ENCODE data around the gene PAPPA2. TPM values are rescaled to one million over a fixed set of nuclear protein-coding genes. Genes with fewer than 3 reads are reported as not detected.
"Not testable (repeated sequence)": the region's sequence is repeated elsewhere in the genome, so short reads cannot be mapped to it uniquely, and the experiment has no call there.

PAPPA2 gene, protein sequence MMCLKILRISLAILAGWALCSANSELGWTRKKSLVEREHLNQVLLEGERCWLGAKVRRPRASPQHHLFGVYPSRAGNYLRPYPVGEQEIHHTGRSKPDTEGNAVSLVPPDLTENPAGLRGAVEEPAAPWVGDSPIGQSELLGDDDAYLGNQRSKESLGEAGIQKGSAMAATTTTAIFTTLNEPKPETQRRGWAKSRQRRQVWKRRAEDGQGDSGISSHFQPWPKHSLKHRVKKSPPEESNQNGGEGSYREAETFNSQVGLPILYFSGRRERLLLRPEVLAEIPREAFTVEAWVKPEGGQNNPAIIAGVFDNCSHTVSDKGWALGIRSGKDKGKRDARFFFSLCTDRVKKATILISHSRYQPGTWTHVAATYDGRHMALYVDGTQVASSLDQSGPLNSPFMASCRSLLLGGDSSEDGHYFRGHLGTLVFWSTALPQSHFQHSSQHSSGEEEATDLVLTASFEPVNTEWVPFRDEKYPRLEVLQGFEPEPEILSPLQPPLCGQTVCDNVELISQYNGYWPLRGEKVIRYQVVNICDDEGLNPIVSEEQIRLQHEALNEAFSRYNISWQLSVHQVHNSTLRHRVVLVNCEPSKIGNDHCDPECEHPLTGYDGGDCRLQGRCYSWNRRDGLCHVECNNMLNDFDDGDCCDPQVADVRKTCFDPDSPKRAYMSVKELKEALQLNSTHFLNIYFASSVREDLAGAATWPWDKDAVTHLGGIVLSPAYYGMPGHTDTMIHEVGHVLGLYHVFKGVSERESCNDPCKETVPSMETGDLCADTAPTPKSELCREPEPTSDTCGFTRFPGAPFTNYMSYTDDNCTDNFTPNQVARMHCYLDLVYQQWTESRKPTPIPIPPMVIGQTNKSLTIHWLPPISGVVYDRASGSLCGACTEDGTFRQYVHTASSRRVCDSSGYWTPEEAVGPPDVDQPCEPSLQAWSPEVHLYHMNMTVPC (N-terminal part only)
- total RNA-seq (0.12 TPM), polyA plus RNA-seq (under 1 TPM in 1 of 4 donors, not detected in 3; 0.06 TPM)

DNA sequence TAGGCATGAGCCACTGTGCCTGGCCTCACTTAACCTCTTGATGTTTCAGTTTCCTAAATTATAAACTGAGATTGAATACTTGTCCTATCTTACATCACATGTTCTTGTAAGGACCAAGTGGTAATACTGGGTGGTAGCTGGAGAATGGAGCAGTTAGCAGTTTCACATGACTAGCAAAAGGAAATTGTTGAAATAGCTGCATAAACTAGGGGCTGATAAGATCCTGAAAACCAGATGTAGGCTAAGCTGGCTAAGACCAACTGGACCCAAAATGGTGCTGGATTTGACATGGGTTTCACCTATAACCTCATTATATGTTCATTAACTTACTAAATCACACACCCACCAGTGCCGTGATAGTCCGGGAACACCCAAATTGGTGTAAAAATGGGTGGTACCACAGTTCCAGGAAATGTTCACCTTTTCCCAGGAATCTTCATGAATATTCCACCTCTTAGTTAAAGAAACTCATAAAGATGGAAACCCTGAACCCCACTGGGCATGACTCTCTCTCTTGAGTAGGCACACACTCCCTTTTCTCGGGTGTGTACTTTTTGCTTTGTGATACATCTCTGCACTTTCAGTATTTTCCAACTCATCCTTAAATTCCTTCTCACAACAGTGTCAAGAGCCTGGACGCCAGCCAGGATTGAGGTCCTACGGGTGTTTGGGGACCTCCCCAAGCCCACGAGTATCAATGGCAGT is at the start of gene PAPPA2:
TSS of gene PAPPA2 (plus strand) at position 502 of the 705 bp plus-strand sequence. CDS start 93,148 bp downstream, outside the sequence.
- Mint-ChIP-seq H3K9me3 (peaks cover 0 to 7% (median 0%) of the 10 kb centered on the region in 7 donors), H3K27me3 (peaks cover 14% of the 10 kb centered on the region), H3K4me1 (no peaks in the 10 kb centered on the region), H3K27ac (no peak within 1 kb of the TSS), H3K36me3 (no peaks in the 10 kb centered on the region), H3K4me3 (no peak within 1 kb of the TSS)
- Histone ChIP-seq H3K27me3 (ENCODE audit: control insufficient read depth, insufficient read depth, low read length) (no peaks in the 10 kb centered on the region), H3K9me3 (ENCODE audit: control insufficient read depth in 2 of 2, low read length in 2 of 2) (no peaks in the 10 kb centered on the region), H3K36me3 (ENCODE audit: control insufficient read depth, insufficient read depth, low read length) (no peaks in the 10 kb centered on the region), H3K27ac (ENCODE audit: insufficient read depth, low read length, poor library complexity, severe bottlenecking) (no peak within 1 kb of the TSS), H3K4me3 (ENCODE audit: low read depth, low read length) (no peak within 1 kb of the TSS), H3K4me1 (ENCODE audit: control insufficient read depth, insufficient read depth, low read length, poor library complexity, severe bottlenecking) (no peaks in the 10 kb centered on the region)
- DNase-seq: no peak
- no peak for ATAC-seq (ENCODE audit: low read depth in 2 of 2)

DNA sequence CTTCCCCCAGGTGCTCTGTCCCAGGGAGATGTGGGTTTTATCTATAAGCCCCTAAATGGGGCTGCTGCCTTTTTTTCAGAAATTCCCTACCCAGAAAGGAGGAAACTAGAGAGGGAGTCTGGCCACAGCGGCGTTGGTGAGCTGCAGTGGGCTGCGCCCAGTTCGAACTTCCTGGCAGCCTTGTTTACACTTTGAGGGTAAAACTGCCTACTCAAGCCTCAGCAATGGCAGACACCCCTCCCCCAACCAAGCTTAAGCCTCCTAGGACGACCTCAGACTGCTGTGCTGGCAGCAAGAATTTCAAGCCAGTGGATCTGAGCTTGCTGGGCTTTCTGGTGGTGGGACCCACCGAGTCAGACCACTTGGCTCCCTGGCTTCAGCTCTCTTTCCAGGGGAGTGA is 46.2 kb upstream of the PAPPA2 start:
- H3K27me3 ChIP-seq (ENCODE audit: control insufficient read depth, insufficient read depth, low read length): no peaks in the 10 kb centered on the region
- no peaks in the 10 kb centered on the region for H3K9me3 ChIP-seq (ENCODE audit: control insufficient read depth in 2 of 2, low read length in 2 of 2)
- Mint-ChIP-seq H3K4me3 (no peak overlapping the region), H3K27ac (no peak overlapping the region), H3K27me3 (no peaks in the 10 kb centered on the region), H3K36me3 (no peaks in the 10 kb centered on the region), H3K4me1 (no peaks in the 10 kb centered on the region), H3K9me3 (peaks cover 0 to 10% (median 1%) of the 10 kb centered on the region in 7 donors)
- no peaks in the 10 kb centered on the region for H3K36me3 ChIP-seq (ENCODE audit: control insufficient read depth, insufficient read depth, low read length)
- no peaks in the 10 kb centered on the region for H3K4me1 ChIP-seq (ENCODE audit: control insufficient read depth, insufficient read depth, low read length, poor library complexity, severe bottlenecking)
- no peak overlapping the region for H3K27ac ChIP-seq (ENCODE audit: insufficient read depth, low read length, poor library complexity, severe bottlenecking)
- ATAC-seq (ENCODE audit: low read depth in 2 of 2) (no peak), DNase-seq (no peak)
- H3K4me3 ChIP-seq (ENCODE audit: low read depth, low read length): no peak overlapping the region

DNA sequence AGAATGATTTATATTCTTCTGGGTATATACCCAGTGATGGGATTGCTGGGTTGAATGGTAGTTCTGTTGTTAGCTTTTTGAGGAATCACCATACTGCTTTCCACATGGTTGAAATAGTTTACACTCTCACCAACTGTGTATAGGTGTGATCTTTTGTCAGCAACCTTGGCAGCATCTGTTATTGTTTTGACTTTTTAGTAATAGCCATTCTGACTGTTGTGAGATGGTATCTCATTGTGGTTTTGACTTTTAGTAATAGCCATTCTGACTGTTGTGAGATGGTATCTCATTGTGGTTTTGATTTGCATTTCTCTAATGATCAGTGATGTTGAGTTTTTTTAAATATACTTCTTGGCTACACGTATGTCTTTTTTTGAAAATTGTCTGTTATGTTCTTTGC is 43.4 kb upstream of the PAPPA2 start:
- DNase-seq; H3K9me3 ChIP-seq (ENCODE audit: control insufficient read depth in 2 of 2, low read length in 2 of 2); H3K36me3 ChIP-seq (ENCODE audit: control insufficient read depth, insufficient read depth, low read length); H3K36me3 Mint-ChIP-seq; H3K27ac ChIP-seq (ENCODE audit: insufficient read depth, low read length, poor library complexity, severe bottlenecking); H3K27ac Mint-ChIP-seq; H3K4me3 Mint-ChIP-seq; ATAC-seq (ENCODE audit: low read depth in 2 of 2); H3K4me1 ChIP-seq (ENCODE audit: control insufficient read depth, insufficient read depth, low read length, poor library complexity, severe bottlenecking); H3K27me3 ChIP-seq (ENCODE audit: control insufficient read depth, insufficient read depth, low read length); H3K4me1 Mint-ChIP-seq; H3K4me3 ChIP-seq (ENCODE audit: low read depth, low read length); H3K27me3 Mint-ChIP-seq: not testable (repeated sequence)
- peaks cover 0 to 14% (median 10%) of the 10 kb centered on the region in 7 donors for H3K9me3 Mint-ChIP-seq

DNA sequence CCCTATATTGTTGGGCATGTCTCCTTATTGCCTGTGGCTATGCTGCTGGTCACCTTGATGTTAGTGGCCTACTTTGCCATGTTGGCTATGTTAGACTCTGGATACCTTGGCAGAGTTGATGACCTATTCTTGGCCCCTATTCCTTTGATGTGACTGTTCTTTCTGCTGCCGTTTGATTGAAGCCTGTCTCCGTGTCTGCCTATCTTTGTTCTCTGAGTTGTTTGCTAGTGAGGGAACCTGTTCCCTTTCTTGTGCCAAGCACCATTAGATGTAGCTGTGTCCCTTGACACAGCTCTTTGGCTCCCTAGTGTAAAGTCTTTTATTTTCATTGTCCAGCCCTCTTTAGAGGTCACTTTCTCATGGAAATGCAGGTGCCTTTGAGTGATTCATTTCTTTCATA is 28.7 kb upstream of the PAPPA2 start:
- Histone ChIP-seq H3K36me3 (ENCODE audit: control insufficient read depth, insufficient read depth, low read length) (no peaks in the 10 kb centered on the region), H3K4me3 (ENCODE audit: low read depth, low read length) (no peak overlapping the region), H3K9me3 (ENCODE audit: control insufficient read depth in 2 of 2, low read length in 2 of 2) (no peaks in the 10 kb centered on the region), H3K4me1 (ENCODE audit: control insufficient read depth, insufficient read depth, low read length, poor library complexity, severe bottlenecking) (no peaks in the 10 kb centered on the region), H3K27me3 (ENCODE audit: control insufficient read depth, insufficient read depth, low read length) (no peaks in the 10 kb centered on the region), H3K27ac (ENCODE audit: insufficient read depth, low read length, poor library complexity, severe bottlenecking) (no peak overlapping the region)
- no peak for DNase-seq
- ATAC-seq (ENCODE audit: low read depth in 2 of 2): no peak
- Mint-ChIP-seq H3K4me1 (no peaks in the 10 kb centered on the region), H3K27me3 (peaks cover 5% of the 10 kb centered on the region), H3K9me3 (peaks cover 0 to 5% (median 2%) of the 10 kb centered on the region in 7 donors), H3K36me3 (no peaks in the 10 kb centered on the region), H3K4me3 (no peak overlapping the region), H3K27ac (no peak overlapping the region)

DNA sequence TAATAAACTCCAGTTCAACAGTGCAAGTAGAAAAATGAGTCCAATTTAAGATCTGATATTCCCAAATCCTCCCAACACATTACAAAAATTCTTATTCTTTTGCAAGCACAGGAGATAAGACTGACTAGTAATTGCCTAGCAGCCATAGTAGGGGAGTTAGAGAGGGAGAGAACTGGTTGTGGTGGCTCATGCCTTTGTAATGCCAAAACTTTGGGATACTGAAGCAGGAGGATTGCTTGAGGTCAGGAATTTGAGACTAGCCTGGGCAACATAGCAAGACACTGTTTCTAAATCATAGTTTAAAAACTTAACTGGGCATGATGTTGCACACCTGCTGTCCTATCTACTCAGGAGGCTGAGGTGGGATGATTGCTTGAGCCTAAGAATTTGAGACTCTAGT is 26.7 kb upstream of the PAPPA2 start:
- DNase-seq (no peak), ATAC-seq (ENCODE audit: low read depth in 2 of 2) (no peak)
- H3K36me3 Mint-ChIP-seq: no peaks in the 10 kb centered on the region
- H3K27ac Mint-ChIP-seq: no peak overlapping the region
- H3K9me3 ChIP-seq (ENCODE audit: control insufficient read depth in 2 of 2, low read length in 2 of 2): no peaks in the 10 kb centered on the region
- peaks cover 0 to 5% (median 0%) of the 10 kb centered on the region in 7 donors for H3K9me3 Mint-ChIP-seq
- no peaks in the 10 kb centered on the region for H3K27me3 Mint-ChIP-seq
- H3K27ac ChIP-seq (ENCODE audit: insufficient read depth, low read length, poor library complexity, severe bottlenecking): no peak overlapping the region
- no peaks in the 10 kb centered on the region for H3K4me1 ChIP-seq (ENCODE audit: control insufficient read depth, insufficient read depth, low read length, poor library complexity, severe bottlenecking)
- no peaks in the 10 kb centered on the region for H3K36me3 ChIP-seq (ENCODE audit: control insufficient read depth, insufficient read depth, low read length)
- H3K4me1 Mint-ChIP-seq: no peaks in the 10 kb centered on the region
- H3K4me3 ChIP-seq (ENCODE audit: low read depth, low read length): no peak overlapping the region
- H3K4me3 Mint-ChIP-seq: no peak overlapping the region
- no peaks in the 10 kb centered on the region for H3K27me3 ChIP-seq (ENCODE audit: control insufficient read depth, insufficient read depth, low read length)

DNA sequence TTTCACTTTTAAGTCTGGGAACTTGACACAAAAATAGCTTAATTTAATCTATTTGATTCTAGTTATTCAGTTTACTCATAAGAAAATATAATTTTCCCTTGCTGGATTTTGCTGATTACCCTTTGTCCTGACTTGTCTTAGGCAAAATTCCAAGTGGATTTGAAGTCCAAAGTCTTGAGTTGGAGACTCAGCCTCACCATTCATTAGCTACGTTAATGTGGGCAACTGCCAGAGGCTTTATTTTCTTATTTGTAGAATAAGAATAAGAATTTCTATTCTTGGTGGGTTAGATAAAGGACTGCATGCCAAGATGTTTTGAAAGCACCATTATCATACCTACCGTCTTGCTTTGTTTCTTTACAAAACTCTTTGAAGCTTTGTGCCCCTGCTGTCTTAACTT is 22.8 kb upstream of the PAPPA2 start:
- H3K4me1 ChIP-seq (ENCODE audit: control insufficient read depth, insufficient read depth, low read length, poor library complexity, severe bottlenecking): no peaks in the 10 kb centered on the region
- Mint-ChIP-seq H3K4me1 (no peaks in the 10 kb centered on the region), H3K36me3 (no peaks in the 10 kb centered on the region), H3K27ac (no peak overlapping the region), H3K4me3 (no peak overlapping the region), H3K27me3 (no peaks in the 10 kb centered on the region), H3K9me3 (peaks cover 0 to 5% (median 0%) of the 10 kb centered on the region in 7 donors)
- no peaks in the 10 kb centered on the region for H3K9me3 ChIP-seq (ENCODE audit: control insufficient read depth in 2 of 2, low read length in 2 of 2)
- ATAC-seq (ENCODE audit: low read depth in 2 of 2) (no peak), DNase-seq (no peak)
- no peak overlapping the region for H3K27ac ChIP-seq (ENCODE audit: insufficient read depth, low read length, poor library complexity, severe bottlenecking)
- H3K36me3 ChIP-seq (ENCODE audit: control insufficient read depth, insufficient read depth, low read length): no peaks in the 10 kb centered on the region
- H3K4me3 ChIP-seq (ENCODE audit: low read depth, low read length): no peak overlapping the region
- no peaks in the 10 kb centered on the region for H3K27me3 ChIP-seq (ENCODE audit: control insufficient read depth, insufficient read depth, low read length)

DNA sequence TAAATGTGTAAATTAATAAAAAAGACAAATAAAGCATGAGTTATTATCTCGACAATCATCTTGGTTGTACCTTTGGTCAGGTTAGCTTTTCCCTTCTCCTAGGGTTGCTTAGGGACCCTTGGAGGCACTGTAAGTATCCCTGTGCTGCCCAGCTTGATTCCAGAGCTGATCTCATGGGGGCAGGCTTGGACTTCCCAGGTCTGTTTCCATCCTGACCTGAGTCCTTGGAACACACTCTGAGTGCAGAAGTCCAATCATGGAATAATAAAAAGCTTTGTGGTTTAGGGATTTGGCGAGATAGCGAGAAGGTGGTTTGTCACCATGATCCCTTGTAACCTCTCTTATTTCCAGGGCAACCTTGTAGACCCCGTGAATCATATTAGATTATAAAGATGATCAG is 18.7 kb upstream of the PAPPA2 start:
- Histone ChIP-seq H3K4me1 (ENCODE audit: control insufficient read depth, insufficient read depth, low read length, poor library complexity, severe bottlenecking) (no peaks in the 10 kb centered on the region), H3K36me3 (ENCODE audit: control insufficient read depth, insufficient read depth, low read length) (no peaks in the 10 kb centered on the region), H3K27me3 (ENCODE audit: control insufficient read depth, insufficient read depth, low read length) (no peaks in the 10 kb centered on the region), H3K27ac (ENCODE audit: insufficient read depth, low read length, poor library complexity, severe bottlenecking) (no peak overlapping the region), H3K9me3 (ENCODE audit: control insufficient read depth in 2 of 2, low read length in 2 of 2) (no peaks in the 10 kb centered on the region), H3K4me3 (ENCODE audit: low read depth, low read length) (no peak overlapping the region)
- Mint-ChIP-seq H3K4me3 (no peak overlapping the region), H3K27ac (no peak overlapping the region), H3K27me3 (peaks cover 6% of the 10 kb centered on the region), H3K9me3 (peaks cover 0 to 2% (median 0%) of the 10 kb centered on the region in 7 donors), H3K36me3 (no peaks in the 10 kb centered on the region), H3K4me1 (no peaks in the 10 kb centered on the region)
- ATAC-seq (ENCODE audit: low read depth in 2 of 2): no peak
- DNase-seq: no peak
